ENCODE results near the gene ZNF507. TPM values are rescaled to one million over a fixed set of nuclear protein-coding genes. Genes with fewer than 3 reads are reported as not detected.

Gene ZNF507
- total and polyA plus RNA-seq, 9 of the 15 experiments (the other 6 are each of a cell fraction or from before 2014, with no cell fraction given) = 2.9 to 25.0 (median 10.4) TPM

DNA sequence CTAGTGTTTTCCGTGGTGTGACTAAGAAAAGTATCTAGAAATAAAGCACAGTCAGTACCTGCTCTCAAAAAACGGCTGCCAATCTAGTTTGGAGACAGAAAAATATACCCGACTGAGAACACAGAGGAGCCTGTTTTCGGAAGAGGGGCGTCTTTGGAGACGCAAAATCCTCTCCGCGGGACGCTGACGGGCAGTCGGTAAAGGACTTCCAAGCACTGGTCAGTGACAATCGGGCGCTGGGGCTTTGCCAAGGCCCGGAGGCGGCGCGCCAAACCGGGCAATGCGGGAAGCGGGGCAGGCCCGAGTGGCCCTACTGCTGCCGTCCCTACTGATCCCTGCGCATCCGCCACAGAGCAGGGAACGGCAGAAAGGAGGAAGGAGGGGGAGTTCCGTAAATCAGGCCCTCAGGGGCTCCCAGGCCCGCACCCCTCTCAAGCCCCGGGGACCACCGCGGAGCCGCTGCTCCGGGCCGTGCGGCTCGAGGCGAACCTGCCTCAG is 59.6 kb downstream of the ZNF507 start (continued):
- TF ChIP-seq, protein P1, sequence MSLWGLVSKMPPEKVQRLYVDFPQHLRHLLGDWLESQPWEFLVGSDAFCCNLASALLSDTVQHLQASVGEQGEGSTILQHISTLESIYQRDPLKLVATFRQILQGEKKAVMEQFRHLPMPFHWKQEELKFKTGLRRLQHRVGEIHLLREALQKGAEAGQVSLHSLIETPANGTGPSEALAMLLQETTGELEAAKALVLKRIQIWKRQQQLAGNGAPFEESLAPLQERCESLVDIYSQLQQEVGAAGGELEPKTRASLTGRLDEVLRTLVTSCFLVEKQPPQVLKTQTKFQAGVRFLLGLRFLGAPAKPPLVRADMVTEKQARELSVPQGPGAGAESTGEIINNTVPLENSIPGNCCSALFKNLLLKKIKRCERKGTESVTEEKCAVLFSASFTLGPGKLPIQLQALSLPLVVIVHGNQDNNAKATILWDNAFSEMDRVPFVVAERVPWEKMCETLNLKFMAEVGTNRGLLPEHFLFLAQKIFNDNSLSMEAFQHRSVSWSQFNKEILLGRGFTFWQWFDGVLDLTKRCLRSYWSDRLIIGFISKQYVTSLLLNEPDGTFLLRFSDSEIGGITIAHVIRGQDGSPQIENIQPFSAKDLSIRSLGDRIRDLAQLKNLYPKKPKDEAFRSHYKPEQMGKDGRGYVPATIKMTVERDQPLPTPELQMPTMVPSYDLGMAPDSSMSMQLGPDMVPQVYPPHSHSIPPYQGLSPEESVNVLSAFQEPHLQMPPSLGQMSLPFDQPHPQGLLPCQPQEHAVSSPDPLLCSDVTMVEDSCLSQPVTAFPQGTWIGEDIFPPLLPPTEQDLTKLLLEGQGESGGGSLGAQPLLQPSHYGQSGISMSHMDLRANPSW (CRISPR knock-in tag; IDR thresholded peaks at IDR 0.05) = no peak
- TF ChIP-seq SETDB1 (IDR thresholded peaks at IDR 0.05; ENCODE audit: low read length) (no peak), SRSF7 (optimal IDR thresholded peaks at IDR 0.05; ENCODE audit: low read depth, low read length) (no peak), TCF3 (CRISPR knock-in tag; IDR thresholded peaks at IDR 0.05) (no peak), ZFX (CRISPR knock-in tag; IDR thresholded peaks at IDR 0.05) (peak; percentile 93), ZNF324 (CRISPR knock-in tag; IDR thresholded peaks at IDR 0.05) (no peak), ZNF134 (CRISPR knock-in tag; conservative IDR thresholded peaks at IDR 0.05) (no peak), ZKSCAN1 (IDR thresholded peaks at IDR 0.05; ENCODE audit: low read depth, low read length) (no peak), IFI16 (CRISPR knock-in tag; IDR thresholded peaks at IDR 0.05) (no peak)
- TF ChIP-seq, protein P2, sequence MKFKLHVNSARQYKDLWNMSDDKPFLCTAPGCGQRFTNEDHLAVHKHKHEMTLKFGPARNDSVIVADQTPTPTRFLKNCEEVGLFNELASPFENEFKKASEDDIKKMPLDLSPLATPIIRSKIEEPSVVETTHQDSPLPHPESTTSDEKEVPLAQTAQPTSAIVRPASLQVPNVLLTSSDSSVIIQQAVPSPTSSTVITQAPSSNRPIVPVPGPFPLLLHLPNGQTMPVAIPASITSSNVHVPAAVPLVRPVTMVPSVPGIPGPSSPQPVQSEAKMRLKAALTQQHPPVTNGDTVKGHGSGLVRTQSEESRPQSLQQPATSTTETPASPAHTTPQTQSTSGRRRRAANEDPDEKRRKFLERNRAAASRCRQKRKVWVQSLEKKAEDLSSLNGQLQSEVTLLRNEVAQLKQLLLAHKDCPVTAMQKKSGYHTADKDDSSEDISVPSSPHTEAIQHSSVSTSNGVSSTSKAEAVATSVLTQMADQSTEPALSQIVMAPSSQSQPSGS (CRISPR knock-in tag; IDR thresholded peaks at IDR 0.05) = peak; percentile 12; the same call in 1 of the 2 replicates
